ENCODE results near the gene SLC10A7. TPM values are rescaled to one million over a fixed set of nuclear protein-coding genes. Genes with fewer than 3 reads are reported as not detected.

Gene SLC10A7
- total RNA-seq, 3 donors from 2014 or later (not counting 1 experiment from before 2014, with no cell fraction given): 16.0 to 29.4 (median 26.3) TPM

- Mint-ChIP-seq H3K9me3 (no peaks in the 10 kb centered on the region), H3K4me1 (peaks cover 1 to 12% of the 10 kb centered on the region in 2 donors), H3K4me3 (no peak overlapping the region), H3K36me3 (no peaks in the 10 kb centered on the region), H3K27ac (no peak overlapping the region), H3K27me3 (ENCODE audit: low read depth in 2 of 2) (no peaks in the 10 kb centered on the region)
- Histone ChIP-seq H3K4me3 (ENCODE audit: low read length) (no peak overlapping the region), H3K4me1 (ENCODE audit: control insufficient read depth, insufficient read depth, low read length) (no peaks in the 10 kb centered on the region), H3K27ac (ENCODE audit: low read length) (no peak overlapping the region), H3K27me3 (ENCODE audit: control insufficient read depth, insufficient read depth, low read length) (no peaks in the 10 kb centered on the region), H3K36me3 (ENCODE audit: control insufficient read depth, insufficient read depth, low read length) (no peaks in the 10 kb centered on the region), H3K9me3 (ENCODE audit: control insufficient read depth, insufficient read depth, low read length) (no peaks in the 10 kb centered on the region)
- TF ChIP-seq CTCF (IDR thresholded peaks at IDR 0.05): no peak
- ATAC-seq (no peak), DNase-seq (no peak)
- WGBS (ENCODE audit: insufficient coverage): 94% methylated on average over 2 of the region's 2 CpGs
- intact Hi-C loops (cut with micrococcal nuclease): no loop called here
These were observed 78.2 kb downstream of the SLC10A7 start for GRCh38 chr4:146443525-146443924.

GRCh38 chr4:146442801-146443200 lies 78.9 kb downstream of the SLC10A7 start:
- DNase-seq: no peak
- H3K4me3 Mint-ChIP-seq: no peak overlapping the region
- H3K4me3 ChIP-seq (ENCODE audit: low read length): no peak overlapping the region
- no peaks in the 10 kb centered on the region for H3K36me3 ChIP-seq (ENCODE audit: control insufficient read depth, insufficient read depth, low read length)
- no peaks in the 10 kb centered on the region for H3K4me1 ChIP-seq (ENCODE audit: control insufficient read depth, insufficient read depth, low read length)
- intact Hi-C loops (cut with micrococcal nuclease): no loop called here
- H3K27me3 Mint-ChIP-seq (ENCODE audit: low read depth in 2 of 2): no peaks in the 10 kb centered on the region
- H3K27ac ChIP-seq (ENCODE audit: low read length): no peak overlapping the region
- H3K27me3 ChIP-seq (ENCODE audit: control insufficient read depth, insufficient read depth, low read length): no peaks in the 10 kb centered on the region
- no peak for ATAC-seq
- H3K9me3 ChIP-seq (ENCODE audit: control insufficient read depth, insufficient read depth, low read length): no peaks in the 10 kb centered on the region
- H3K9me3 Mint-ChIP-seq: no peaks in the 10 kb centered on the region
- H3K27ac Mint-ChIP-seq: no peak overlapping the region
- WGBS (ENCODE audit: insufficient coverage): 89% methylated on average over 1 of the region's 1 CpG
- H3K36me3 Mint-ChIP-seq: no peaks in the 10 kb centered on the region
- TF ChIP-seq CTCF (IDR thresholded peaks at IDR 0.05): no peak
- peaks cover 0 to 12% of the 10 kb centered on the region in 2 donors for H3K4me1 Mint-ChIP-seq

- Histone ChIP-seq H3K27me3 (ENCODE audit: control insufficient read depth, insufficient read depth, low read length) (no peaks in the 10 kb centered on the region), H3K4me3 (ENCODE audit: low read length) (no peak overlapping the region), H3K27ac (ENCODE audit: low read length) (no peak overlapping the region), H3K9me3 (ENCODE audit: control insufficient read depth, insufficient read depth, low read length) (no peaks in the 10 kb centered on the region), H3K4me1 (ENCODE audit: control insufficient read depth, insufficient read depth, low read length) (no peaks in the 10 kb centered on the region), H3K36me3 (ENCODE audit: control insufficient read depth, insufficient read depth, low read length) (no peaks in the 10 kb centered on the region)
- DNase-seq (no peak), ATAC-seq (no peak)
- no peaks in the 10 kb centered on the region for H3K27me3 Mint-ChIP-seq (ENCODE audit: low read depth in 2 of 2)
- no peaks in the 10 kb centered on the region for H3K9me3 Mint-ChIP-seq
- intact Hi-C loops (cut with micrococcal nuclease): no loop called here
- H3K4me3 Mint-ChIP-seq: no peak overlapping the region
- H3K4me1 Mint-ChIP-seq: peaks cover 0 to 4% of the 10 kb centered on the region in 2 donors
- no peak overlapping the region for H3K27ac Mint-ChIP-seq
- WGBS (ENCODE audit: insufficient coverage): no CpG with 5 or more reads among the region's 4 CpGs
- no peaks in the 10 kb centered on the region for H3K36me3 Mint-ChIP-seq
- TF ChIP-seq CTCF (IDR thresholded peaks at IDR 0.05): no peak
These were observed 81.7 kb downstream of the SLC10A7 start for GRCh38 chr4:146439999-146440398.

- WGBS (ENCODE audit: insufficient coverage): no CpG with 5 or more reads among the region's 1 CpG
- Histone ChIP-seq H3K36me3 (ENCODE audit: control insufficient read depth, insufficient read depth, low read length) (no peaks in the 10 kb centered on the region), H3K4me3 (ENCODE audit: low read length) (no peak overlapping the region), H3K27me3 (ENCODE audit: control insufficient read depth, insufficient read depth, low read length) (no peaks in the 10 kb centered on the region), H3K27ac (ENCODE audit: low read length) (no peak overlapping the region), H3K9me3 (ENCODE audit: control insufficient read depth, insufficient read depth, low read length) (no peaks in the 10 kb centered on the region), H3K4me1 (ENCODE audit: control insufficient read depth, insufficient read depth, low read length) (no peaks in the 10 kb centered on the region)
- Mint-ChIP-seq H3K4me1 (peaks cover 0 to 1% of the 10 kb centered on the region in 2 donors), H3K27me3 (ENCODE audit: low read depth in 2 of 2) (no peaks in the 10 kb centered on the region), H3K36me3 (no peaks in the 10 kb centered on the region), H3K9me3 (no peaks in the 10 kb centered on the region), H3K27ac (no peak overlapping the region), H3K4me3 (no peak overlapping the region)
- no peak for TF ChIP-seq CTCF (IDR thresholded peaks at IDR 0.05)
- DNase-seq (no peak), ATAC-seq (no peak)
- intact Hi-C loops (cut with micrococcal nuclease): no loop called here
These were observed 82.3 kb downstream of the SLC10A7 start for GRCh38 chr4:146439437-146439836.
